Activated CD4-positive, alpha-beta T cell treated with anti-CD3 and anti-CD28 coated beads, Interleukin-2, amount 10 ng/mL, durations not matched to agents 24 days and 14 days (primary cell): ENCODE results near the gene CTIF. TPM values are rescaled to one million over a fixed set of nuclear protein-coding genes. Genes with fewer than 3 reads are reported as not detected.

Experiments
- DNase-seq: peaks from one replicate; pipeline ENCODE4 v3.0.0; 2022
- H3K27ac Mint-ChIP-seq: one replicate; pipeline ENCODE4 v1.8.0; 2022; ENCODE audit warnings: mild to moderate bottlenecking, mixed read lengths
- H3K27me3 Mint-ChIP-seq: one replicate; pipeline ENCODE4 v1.8.0; 2022; ENCODE audit warnings: mixed read lengths
- H3K36me3 Mint-ChIP-seq: one replicate; pipeline ENCODE4 v1.8.0; 2022; ENCODE audit warnings: low read depth, mild to moderate bottlenecking, mixed read lengths
- H3K4me1 Mint-ChIP-seq: one replicate; pipeline ENCODE4 v1.8.0; 2021; ENCODE audit warnings: mixed read lengths
- H3K4me3 Mint-ChIP-seq: one replicate; pipeline ENCODE4 v1.8.0; 2022; ENCODE audit warnings: mild to moderate bottlenecking, moderate library complexity, mixed read lengths
- H3K9me3 Mint-ChIP-seq: one replicate; pipeline ENCODE4 v1.8.0; 2021; ENCODE audit warnings: mixed read lengths
- intact Hi-C: fragments of 100-400 bp; cut with micrococcal nuclease; formaldehyde crosslinking; loops from one replicate; pipeline ENCODE4 v1.15.1; 2023
- total RNA-seq: library from RNA; stranded (reverse); gene quantifications from 2 replicates; pipeline ENCODE4 v1.2.3, GENCODE V29; 2022

The CTIF gene
- total RNA-seq, 1 donor from 2014 or later, result 9.5 TPM

DNA sequence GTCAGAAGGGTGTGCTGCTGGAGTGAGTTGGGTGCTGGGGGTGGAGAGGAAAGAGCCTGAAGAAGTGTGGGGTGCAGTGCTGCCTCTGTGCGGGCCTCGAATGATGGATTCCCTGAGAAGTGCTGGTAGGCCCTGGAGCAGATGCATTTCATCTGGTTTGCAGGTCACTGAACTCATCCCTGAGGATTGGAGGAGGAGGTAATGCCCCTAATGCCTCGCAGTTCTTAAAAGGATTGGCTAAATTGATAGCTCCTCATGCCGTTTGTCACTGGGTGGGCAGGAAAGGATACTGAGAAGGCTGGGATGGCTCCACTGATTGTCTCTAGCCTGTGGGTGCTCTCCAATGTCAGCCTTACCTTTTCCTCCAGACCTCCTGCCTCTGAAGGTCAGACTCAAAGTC lies 74.1 kb downstream of the CTIF start:
- Mint-ChIP-seq H3K4me3 (no peak overlapping the region), H3K27ac (no peak overlapping the region), H3K4me1 (no peaks in the 10 kb centered on the region), H3K27me3 (no peaks in the 10 kb centered on the region), H3K36me3 (no peaks in the 10 kb centered on the region), H3K9me3 (no peaks in the 10 kb centered on the region)
- no peak for DNase-seq
- intact Hi-C loops, result no loop called here

DNA sequence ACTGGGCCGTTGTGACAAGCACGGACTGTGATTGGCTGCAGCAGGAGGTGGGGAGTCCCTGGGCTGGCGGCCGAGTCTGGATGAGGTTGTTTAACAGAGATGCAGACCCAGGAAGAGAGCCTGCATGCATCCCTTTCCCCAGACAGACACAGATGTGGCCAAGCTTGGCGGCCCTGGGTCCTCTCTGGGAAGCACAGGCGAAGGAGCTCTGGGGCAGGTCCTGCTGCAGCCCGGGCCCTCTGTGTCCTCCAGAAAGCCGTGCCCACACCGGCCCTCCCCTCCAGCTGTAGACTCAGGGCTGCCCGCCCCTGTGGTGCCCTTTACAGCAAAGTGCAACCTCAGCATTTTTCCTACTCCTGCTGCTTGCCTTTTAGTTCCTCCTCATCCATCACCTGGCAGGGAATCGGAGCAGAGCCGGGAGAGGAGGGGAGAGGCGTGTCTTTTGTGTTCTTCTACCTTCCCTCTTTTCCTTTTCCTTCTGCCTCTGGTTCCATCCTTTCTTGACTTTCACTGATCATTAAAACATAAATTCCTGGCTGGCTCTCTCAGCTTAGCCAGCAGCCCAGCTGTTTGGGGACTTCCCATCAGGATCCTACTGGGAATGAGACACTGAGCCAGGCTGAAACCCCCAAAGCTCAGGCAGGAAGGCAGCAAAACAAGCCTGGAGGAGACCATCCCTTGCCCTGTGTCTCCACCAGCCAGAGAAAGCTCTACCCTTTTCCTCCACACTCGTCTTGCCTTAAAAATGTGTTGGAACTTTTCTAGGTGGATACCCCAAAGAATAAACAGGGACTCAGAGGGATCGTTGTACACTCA lies 75.0 kb downstream of the CTIF start:
- Mint-ChIP-seq H3K27me3 (no peaks in the 10 kb centered on the region), H3K27ac (no peak overlapping the region), H3K36me3 (no peaks in the 10 kb centered on the region), H3K4me1 (no peaks in the 10 kb centered on the region), H3K4me3 (no peak overlapping the region), H3K9me3 (no peaks in the 10 kb centered on the region)
- intact Hi-C loops, result no loop called here
- no peak for DNase-seq

GRCh38 chr18:48615566-48616401 lies 77.0 kb downstream of the CTIF start:
- Mint-ChIP-seq H3K4me3 (no peak overlapping the region), H3K9me3 (no peaks in the 10 kb centered on the region), H3K27me3 (no peaks in the 10 kb centered on the region), H3K27ac (no peak overlapping the region), H3K4me1 (no peaks in the 10 kb centered on the region), H3K36me3 (no peaks in the 10 kb centered on the region)
- no peak for DNase-seq
- intact Hi-C loops, result no loop called here

DNA sequence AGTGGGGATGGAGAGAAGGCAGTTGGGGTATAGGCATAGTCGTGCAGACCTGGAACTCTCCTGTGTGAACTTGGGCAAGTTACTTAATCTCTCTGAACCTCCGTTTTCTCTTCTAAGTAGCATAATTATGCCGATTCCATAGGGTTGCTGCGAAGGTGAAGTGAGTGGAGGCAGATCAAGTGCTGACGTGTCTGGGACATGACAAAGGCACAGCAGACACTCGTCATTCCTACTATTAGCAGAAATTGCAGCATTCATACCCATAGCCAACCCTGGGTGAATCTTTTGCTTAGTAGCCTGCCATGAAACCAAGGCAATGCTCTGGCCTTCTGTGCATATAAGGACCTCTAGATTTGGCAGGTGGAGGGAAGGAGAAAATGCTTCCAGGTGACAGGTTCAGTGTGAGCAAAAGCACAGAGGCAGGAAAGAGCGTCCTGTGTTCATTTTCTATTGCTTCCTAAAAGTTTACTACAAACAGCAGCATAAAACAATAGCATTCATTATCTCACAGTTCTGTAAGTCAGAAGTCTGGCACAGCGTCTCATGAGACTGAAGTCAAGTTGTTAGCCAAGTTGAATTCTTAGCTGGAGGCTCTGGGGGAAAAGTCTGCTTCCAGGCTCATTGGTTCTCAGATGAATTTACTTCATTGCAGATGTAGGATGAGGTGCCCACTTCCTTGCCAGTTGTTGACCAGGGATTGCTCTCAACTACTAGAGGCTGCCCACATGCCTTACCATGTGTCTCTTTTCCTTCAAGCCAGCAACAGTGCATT lies 77.8 kb downstream of the CTIF start:
- intact Hi-C loops, result no loop called here
- Mint-ChIP-seq H3K27ac (no peak overlapping the region), H3K9me3 (no peaks in the 10 kb centered on the region), H3K27me3 (no peaks in the 10 kb centered on the region), H3K36me3 (no peaks in the 10 kb centered on the region), H3K4me3 (no peak overlapping the region), H3K4me1 (no peaks in the 10 kb centered on the region)
- no peak for DNase-seq

- Mint-ChIP-seq H3K36me3 (no peaks in the 10 kb centered on the region), H3K27me3 (no peaks in the 10 kb centered on the region), H3K27ac (no peak overlapping the region), H3K4me3 (no peak overlapping the region), H3K9me3 (no peaks in the 10 kb centered on the region), H3K4me1 (no peaks in the 10 kb centered on the region)
- intact Hi-C loops, result no loop called here
- no peak for DNase-seq
Measured at GRCh38 chr18:48617844-48618497, 79.1 kb downstream of the CTIF start.

GRCh38 chr18:48619016-48619415 lies 80.2 kb downstream of the CTIF start:
- H3K27ac Mint-ChIP-seq, result no peak overlapping the region
- H3K4me1 Mint-ChIP-seq, result no peaks in the 10 kb centered on the region
- no peaks in the 10 kb centered on the region for H3K9me3 Mint-ChIP-seq
- H3K36me3 Mint-ChIP-seq, result no peaks in the 10 kb centered on the region
- no peaks in the 10 kb centered on the region for H3K27me3 Mint-ChIP-seq
- intact Hi-C loops, result no loop called here
- DNase-seq, result no peak
- H3K4me3 Mint-ChIP-seq, result no peak overlapping the region

- DNase-seq, result no peak
- no peaks in the 10 kb centered on the region for H3K4me1 Mint-ChIP-seq
Measured at GRCh38 chr18:48619501-48619900, 80.7 kb downstream of the CTIF start.

GRCh38 chr18:48620071-48620470 lies 81.2 kb downstream of the CTIF start:
- Mint-ChIP-seq H3K27me3 (no peaks in the 10 kb centered on the region), H3K9me3 (no peaks in the 10 kb centered on the region), H3K36me3 (no peaks in the 10 kb centered on the region), H3K27ac (no peak overlapping the region), H3K4me1 (no peaks in the 10 kb centered on the region), H3K4me3 (no peak overlapping the region)
- intact Hi-C loops, result no loop called here
- DNase-seq, result no peak

More at GRCh38 chr18:48619501-48619900, 80.7 kb downstream of the CTIF start:
- intact Hi-C loops, result no loop called here
- no peak overlapping the region for H3K27ac Mint-ChIP-seq
- no peak overlapping the region for H3K4me3 Mint-ChIP-seq
- no peaks in the 10 kb centered on the region for H3K9me3 Mint-ChIP-seq
- H3K36me3 Mint-ChIP-seq, result no peaks in the 10 kb centered on the region
- H3K27me3 Mint-ChIP-seq, result no peaks in the 10 kb centered on the region

GRCh38 chr18:48621240-48621639 lies 82.4 kb downstream of the CTIF start:
- Mint-ChIP-seq H3K9me3 (no peaks in the 10 kb centered on the region), H3K27me3 (no peaks in the 10 kb centered on the region), H3K36me3 (no peaks in the 10 kb centered on the region), H3K4me3 (no peak overlapping the region), H3K4me1 (no peaks in the 10 kb centered on the region), H3K27ac (no peak overlapping the region)
- no peak for DNase-seq
- intact Hi-C loops, result no loop called here

DNA sequence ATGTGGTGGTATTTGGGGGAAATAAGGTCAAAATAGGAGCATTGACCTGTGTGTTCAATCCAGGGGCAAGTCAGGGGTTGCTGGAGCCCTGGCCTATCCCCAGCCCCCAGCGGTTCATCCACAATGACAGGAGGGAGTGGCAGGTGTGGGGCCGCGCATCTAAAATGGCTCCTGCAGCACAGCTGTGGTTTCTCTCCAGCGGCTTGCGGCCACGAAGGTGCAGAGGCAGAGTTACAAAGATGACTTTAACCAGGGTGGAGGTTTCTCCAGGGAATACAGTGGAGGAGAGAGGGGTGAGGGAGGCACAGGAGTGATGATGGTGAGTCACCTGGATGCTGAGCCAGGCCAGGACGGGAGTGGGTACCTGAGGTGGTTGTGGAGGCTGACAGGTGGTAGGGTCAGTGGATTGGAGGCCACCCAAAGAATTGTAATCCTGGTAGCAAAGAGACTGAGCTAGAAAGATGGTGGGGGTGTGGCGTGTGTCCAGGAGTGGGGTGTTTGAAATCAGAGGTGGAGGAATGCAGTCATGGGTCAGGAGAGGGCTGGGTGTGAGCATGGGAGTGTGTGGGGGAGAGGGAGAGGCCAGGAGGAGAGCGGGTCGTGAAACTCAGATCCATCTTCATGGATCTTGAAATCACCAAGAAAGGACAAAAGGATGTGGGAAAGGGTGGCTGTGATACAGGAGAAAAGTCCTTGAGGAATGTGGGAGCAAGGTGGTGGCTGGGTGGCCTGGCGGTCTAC lies 83.2 kb downstream of the CTIF start:
- no peak for DNase-seq
- intact Hi-C loops, result no loop called here
- H3K27me3 Mint-ChIP-seq, result no peaks in the 10 kb centered on the region
- H3K27ac Mint-ChIP-seq, result no peak overlapping the region
- H3K9me3 Mint-ChIP-seq, result no peaks in the 10 kb centered on the region
- no peaks in the 10 kb centered on the region for H3K36me3 Mint-ChIP-seq
- H3K4me1 Mint-ChIP-seq, result no peaks in the 10 kb centered on the region
- H3K4me3 Mint-ChIP-seq, result no peak overlapping the region

GRCh38 chr18:48622911-48623431 lies 84.1 kb downstream of the CTIF start:
- no peak for DNase-seq
- no peaks in the 10 kb centered on the region for H3K36me3 Mint-ChIP-seq
- intact Hi-C loops, result no loop called here
- H3K27ac Mint-ChIP-seq, result no peak overlapping the region
- no peak overlapping the region for H3K4me3 Mint-ChIP-seq
- no peaks in the 10 kb centered on the region for H3K4me1 Mint-ChIP-seq
- no peaks in the 10 kb centered on the region for H3K9me3 Mint-ChIP-seq
- peaks cover 1% of the 10 kb centered on the region for H3K27me3 Mint-ChIP-seq

- Mint-ChIP-seq H3K27me3 (peaks cover 3% of the 10 kb centered on the region), H3K4me3 (no peak overlapping the region), H3K27ac (no peak overlapping the region), H3K9me3 (no peaks in the 10 kb centered on the region), H3K36me3 (no peaks in the 10 kb centered on the region), H3K4me1 (no peaks in the 10 kb centered on the region)
- DNase-seq, result no peak
- intact Hi-C loops, result no loop called here
Measured at GRCh38 chr18:48623468-48624235, 84.8 kb downstream of the CTIF start.
